Measurements from ENCODE around the gene IL2RA.

- TF ChIP-seq CTCF (IDR thresholded peaks at IDR 0.05) (no peak), POLR2A (IDR thresholded peaks at IDR 0.05) (no peak), POLR2AphosphoS5 (IDR thresholded peaks at IDR 0.05) (no peak)
Observed at GRCh38 chr10:6059506-6059905, 2.7 kb downstream of the IL2RA start.

Measured in breast epithelium (tissue), 3 donors.